ENCODE results near the gene KRT23. TPM values are rescaled to one million over a fixed set of nuclear protein-coding genes. Genes with fewer than 3 reads are reported as not detected.
A peak's percentile ranks its signal among the peaks of the same experiment; 100 is the strongest.

The KRT23 gene
- total RNA-seq, 1 donor from 2014 or later, result 7.0 TPM

DNA sequence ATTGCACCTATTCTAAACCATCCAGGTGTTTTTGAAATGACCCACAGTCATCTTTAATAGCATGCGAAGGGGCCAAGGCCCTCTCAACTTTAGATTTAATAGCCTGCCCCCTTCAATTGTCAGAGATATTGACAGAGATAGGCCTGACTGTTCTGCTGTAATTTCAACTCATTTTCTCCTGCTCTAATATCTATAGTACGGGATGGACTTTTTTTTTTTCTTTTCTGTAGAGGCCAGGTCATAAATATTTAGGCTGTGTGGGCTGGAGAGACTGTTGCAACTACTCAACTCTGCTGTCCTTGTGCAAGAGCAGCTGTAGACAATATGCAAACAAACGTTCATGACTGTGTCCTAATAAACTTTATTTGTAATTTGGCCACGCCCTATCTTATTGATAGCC lies 27.7 kb downstream of the KRT23 start:
- no peak for DNase-seq (ENCODE audit: low spot score)

DNA sequence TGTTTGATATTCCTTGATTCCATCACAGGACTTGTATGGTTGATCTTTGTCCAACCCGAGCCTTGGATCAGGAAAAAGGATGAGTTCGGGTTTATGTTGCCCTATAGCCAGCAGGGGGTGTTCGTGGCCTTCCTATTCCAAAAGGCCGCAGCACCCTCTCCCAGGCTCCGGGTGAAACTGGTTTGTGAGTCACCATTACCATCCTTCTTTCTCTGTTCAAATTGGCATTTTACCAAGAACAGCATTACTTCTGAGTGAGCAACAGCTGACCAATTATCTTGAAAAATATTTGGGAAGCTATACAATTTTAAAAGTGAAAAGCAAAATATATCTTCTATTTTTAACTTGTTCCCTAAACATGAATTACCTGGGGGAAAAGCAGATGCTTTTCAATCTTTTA lies 28.1 kb downstream of the KRT23 start:
- peak; percentile 85 for DNase-seq (ENCODE audit: low spot score)

DNA sequence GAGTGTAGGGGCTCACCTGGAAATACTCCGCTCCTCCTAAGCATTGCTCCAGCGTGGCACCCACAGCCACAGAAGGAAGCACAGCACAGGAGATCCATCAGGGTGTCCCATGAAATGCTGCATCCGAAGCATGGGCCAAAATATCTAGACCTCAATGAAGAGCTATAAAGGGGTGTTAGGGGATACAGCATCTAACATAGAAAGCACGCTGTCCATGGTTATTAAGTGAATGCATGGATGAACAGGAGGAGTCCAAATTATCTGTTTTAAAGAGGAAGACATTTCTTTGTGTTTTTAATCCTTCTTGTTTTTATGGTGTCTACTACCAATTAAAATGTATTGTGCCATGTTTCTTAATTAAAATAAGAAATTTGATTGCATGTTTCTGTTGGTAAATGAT lies 30.8 kb downstream of the KRT23 start:
- DNase-seq (ENCODE audit: low spot score), result no peak

GRCh38 chr17:40905370-40905769 lies 32.1 kb downstream of the KRT23 start:
- DNase-seq (ENCODE audit: low spot score), result no peak

DNA sequence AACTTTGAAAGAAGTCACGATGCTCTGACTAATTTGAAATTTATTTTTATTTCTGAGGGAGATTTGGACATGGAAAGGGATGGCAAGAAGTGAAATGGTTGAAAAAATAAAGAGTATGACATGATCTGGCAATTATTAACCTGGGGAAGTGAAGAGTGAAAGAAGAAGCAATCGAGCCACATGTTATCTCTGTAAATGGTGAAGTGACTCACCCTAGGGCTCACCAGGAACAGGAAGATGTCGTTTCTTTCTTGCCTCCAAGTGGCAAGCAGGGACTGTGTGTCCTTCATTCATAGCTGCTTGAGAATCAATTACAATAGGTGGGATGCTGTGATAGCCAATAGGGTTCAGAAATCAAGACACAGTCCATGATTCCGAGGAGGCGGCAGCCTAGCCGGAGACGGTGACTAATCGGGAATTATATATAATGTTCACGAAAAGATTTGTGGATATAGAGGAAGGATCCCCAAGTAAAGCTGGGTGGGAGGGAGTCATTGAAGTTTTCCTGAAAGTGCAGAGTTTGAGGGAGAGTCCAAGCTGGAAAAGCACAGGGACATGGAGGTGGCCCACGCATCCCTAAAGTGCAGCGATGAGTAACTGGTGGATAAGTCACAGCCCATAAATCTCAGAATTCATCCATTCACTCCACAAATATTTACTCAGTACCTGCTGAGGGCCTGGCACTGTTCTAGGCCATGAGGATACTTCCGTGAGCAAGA lies 34.2 kb downstream of the KRT23 start:
- peak; percentile 70 for DNase-seq (ENCODE audit: low spot score)

- no peak for DNase-seq (ENCODE audit: low spot score)
Measured at GRCh38 chr17:40902498-40902897, 34.9 kb downstream of the KRT23 start.

GRCh38 chr17:40901981-40902474 lies 35.4 kb downstream of the KRT23 start:
- DNase-seq (ENCODE audit: low spot score), result peak; percentile 81

DNA sequence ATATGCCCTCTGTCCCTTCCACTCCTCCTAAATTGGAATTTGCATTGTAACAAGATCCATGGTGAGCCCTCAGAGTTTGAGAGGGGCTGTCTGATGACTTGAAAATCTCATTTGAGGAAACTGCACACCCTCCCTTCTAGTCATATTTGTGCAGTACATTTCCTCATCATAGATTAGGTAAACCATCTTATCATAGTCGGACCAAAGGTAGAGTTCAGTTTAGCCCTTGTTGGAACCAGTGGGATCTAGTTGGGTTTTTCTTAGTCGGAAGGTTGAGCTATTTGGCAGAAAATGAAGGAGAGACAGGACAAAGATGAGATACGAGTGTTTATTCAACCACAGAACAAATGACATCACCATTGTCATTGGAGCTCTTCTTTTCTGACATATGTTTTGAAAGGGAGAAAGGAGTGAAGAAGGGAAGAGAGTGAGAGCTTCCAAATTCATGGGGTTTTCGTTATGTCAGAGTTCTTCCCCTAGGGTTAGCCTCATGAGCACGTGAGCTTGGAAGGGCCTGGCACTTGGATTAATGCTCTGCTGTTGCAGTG lies 36.6 kb downstream of the KRT23 start:
- DNase-seq (ENCODE audit: low spot score), result no peak

- DNase-seq (ENCODE audit: low spot score), result no peak
Measured at GRCh38 chr17:40896916-40897455, 40.5 kb downstream of the KRT23 start.

- DNase-seq (ENCODE audit: low spot score), result no peak
Measured at GRCh38 chr17:40895106-40895730, 42.2 kb downstream of the KRT23 start.

- no peak for DNase-seq (ENCODE audit: low spot score)
Measured at GRCh38 chr17:40888196-40888720, 49.2 kb downstream of the KRT23 start.

- DNase-seq (ENCODE audit: low spot score), result no peak
Measured at GRCh38 chr17:40886090-40886489, 51.4 kb downstream of the KRT23 start.

GRCh38 chr17:40884708-40885512 lies 52.5 kb downstream of the KRT23 start, which contains the start of gene KRT20:
Gene KRT20, minus strand, starts transcription at chr17:40885242. Its CDS starts 57 bp downstream, at chr17:40885185.
- DNase-seq (ENCODE audit: low spot score), result no peak

DNA sequence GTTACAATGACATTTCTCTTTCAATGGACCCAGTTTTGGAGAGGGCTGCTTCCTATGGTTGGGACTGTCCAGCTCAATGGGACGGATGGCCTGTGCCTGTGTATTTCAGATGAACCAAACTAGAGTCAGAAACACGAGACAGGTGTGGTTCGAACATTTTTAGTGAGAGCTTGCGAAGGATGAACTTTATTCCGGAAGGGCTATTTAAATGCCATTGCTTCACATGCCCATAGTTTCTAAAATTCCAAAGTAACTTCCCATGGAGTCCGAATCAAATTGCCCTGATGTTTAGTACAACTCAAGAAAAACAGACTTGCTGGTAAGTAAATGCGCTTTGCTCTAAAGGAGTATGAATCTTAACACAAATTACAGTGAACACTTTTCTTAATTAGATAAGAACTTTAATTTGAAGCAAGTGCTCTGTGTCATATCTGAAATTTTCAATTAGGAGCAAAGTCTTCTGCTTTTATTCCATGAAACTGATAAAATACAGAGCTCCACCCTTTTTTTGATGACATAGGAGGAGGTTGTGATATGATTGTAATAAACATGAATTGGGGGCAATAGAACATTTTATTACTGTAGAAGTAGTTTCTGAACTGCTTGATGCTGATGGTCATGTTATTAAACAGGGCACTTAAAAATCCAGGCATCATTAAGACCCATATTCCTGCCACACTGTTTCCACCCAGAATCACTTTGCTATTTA lies 53.7 kb downstream of the KRT23 start:
- no peak for DNase-seq (ENCODE audit: low spot score)

GRCh38 chr17:40883031-40883430 lies 54.4 kb downstream of the KRT23 start:
- DNase-seq (ENCODE audit: low spot score), result no peak

- DNase-seq (ENCODE audit: low spot score), result no peak
Measured at GRCh38 chr17:40879026-40879425, 58.4 kb downstream of the KRT23 start.

- DNase-seq (ENCODE audit: low spot score), result no peak
Measured at GRCh38 chr17:40878044-40878443, 59.4 kb downstream of the KRT23 start.

GRCh38 chr17:40873801-40874200 lies 63.6 kb downstream of the KRT23 start:
- DNase-seq (ENCODE audit: low spot score), result no peak

GRCh38 chr17:40873255-40873654 lies 64.2 kb downstream of the KRT23 start:
- no peak for DNase-seq (ENCODE audit: low spot score)
